MCF 10A (cell line): ENCODE data around the gene SLC16A3. TPM values are rescaled to one million over a fixed set of nuclear protein-coding genes. Genes with fewer than 3 reads are reported as not detected.

Experiments
- BruUV-seq: library from RNA; stranded (reverse); fragments of 400-500 nt; replicated peaks from 2 replicates; lab custom pipeline; 2021; lab: Mats Ljungman, UMichigan
- CTCF ChIA-PET: fragments of 300-600 bp; sonication (Branson Sonifier 250); formaldehyde crosslinking; extraction: SDS; loops from one replicate; lab custom pipeline; 2021; ENCODE audit warnings: antibody characterized with exemption, inconsistent platforms; lab: Yijun Ruan, JAX
- POLR2A ChIA-PET: fragments of 300-600, 350-650 bp; sonication (Branson Sonifier 250); formaldehyde crosslinking; extraction: SDS; loops from one replicate; lab custom pipeline; 2020; ENCODE audit warnings: antibody characterized with exemption, inconsistent platforms; lab: Yijun Ruan, JAX
- DNase-seq: peaks from one replicate; pipeline ENCODE4 v3.0.0-alpha.2; 2018; ENCODE audit not compliant: unreplicated experiment
- H3K27ac Mint-ChIP-seq: one replicate; pipeline ENCODE4 v1.8.0; 2022; ENCODE audit warnings: mild to moderate bottlenecking, low read depth, mixed read lengths; ENCODE audit not compliant: unreplicated experiment
- H3K27me3 Mint-ChIP-seq: one replicate; pipeline ENCODE4 v1.8.0; 2022; ENCODE audit warnings: mixed read lengths; ENCODE audit not compliant: insufficient read depth, unreplicated experiment
- H3K36me3 Mint-ChIP-seq: one replicate; pipeline ENCODE4 v1.8.0; 2022; ENCODE audit warnings: mild to moderate bottlenecking, moderate library complexity, mixed read lengths; ENCODE audit not compliant: insufficient read depth, unreplicated experiment
- H3K4me1 Mint-ChIP-seq: one replicate; pipeline ENCODE4 v1.8.0; 2022; ENCODE audit warnings: mixed read lengths; ENCODE audit not compliant: insufficient read depth, unreplicated experiment
- H3K4me3 Mint-ChIP-seq: one replicate; pipeline ENCODE4 v1.8.0; 2022; ENCODE audit warnings: mild to moderate bottlenecking, moderate library complexity, mixed read lengths; ENCODE audit not compliant: unreplicated experiment
- H3K9me3 Mint-ChIP-seq: one replicate; pipeline ENCODE4 v1.8.0; 2022; ENCODE audit warnings: mixed read lengths; ENCODE audit not compliant: unreplicated experiment
- intact Hi-C: fragments of 100-400 bp; cut with micrococcal nuclease; formaldehyde crosslinking; loops from 2 replicates; pipeline ENCODE4 v1.14.1; 2022
- total RNA-seq: library from RNA; stranded (reverse); gene quantifications from 2 replicates; pipeline ENCODE4 v1.2.3, GENCODE V29; 2022
- TF ChIP-seq, protein P1 (sequence below): fragments of 200-600 bp; IDR thresholded peaks from one replicate; pipeline ENCODE4 v1.8.0; 2022; ENCODE audit warnings: antibody characterized with exemption, mild to moderate bottlenecking; ENCODE audit not compliant: unreplicated experiment

The SLC16A3 gene
- total RNA-seq, 1 experiment from 2014 or later = 350 TPM

DNA sequence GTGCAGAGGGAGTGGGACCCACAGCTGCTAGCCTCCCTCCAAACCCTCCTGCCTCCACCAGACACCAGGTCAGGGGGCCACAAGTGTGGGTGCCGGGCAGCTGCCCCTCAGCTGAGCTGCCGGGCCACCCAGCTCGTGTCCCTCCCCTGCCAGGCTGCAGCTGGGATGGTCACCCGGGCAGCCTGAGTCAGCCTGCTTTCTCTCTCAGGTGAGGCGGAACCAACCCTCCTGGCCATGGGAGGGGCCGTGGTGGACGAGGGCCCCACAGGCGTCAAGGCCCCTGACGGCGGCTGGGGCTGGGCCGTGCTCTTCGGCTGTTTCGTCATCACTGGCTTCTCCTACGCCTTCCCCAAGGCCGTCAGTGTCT is 6.9 kb downstream of the SLC16A3 start:
- Mint-ChIP-seq H3K27me3 (no peaks in the 10 kb centered on the region), H3K9me3 (no peaks in the 10 kb centered on the region), H3K27ac (peak overlapping the region; percentile 39), H3K4me1 (peaks cover 20% of the 10 kb centered on the region), H3K36me3 (peaks cover 76% of the 10 kb centered on the region), H3K4me3 (peak overlapping the region; percentile 16)
- ChIA-PET POLR2A (interaction anchor here (0.7 to 2.4 kb wide), 14 partner anchors 8 to 125 kb away, joined by 3 to 35 read pairs (median 4); partner anchors contain the start of genes CSNK1D and SECTM1), CTCF (interaction anchor here (0.6 to 2.4 kb wide), 11 partner anchors 19 to 293 kb away, joined by 3 to 15 read pairs (median 4); no protein-coding TSS in a partner anchor)
- peak; percentile 85 for DNase-seq
- intact Hi-C loops = no loop called here
- TF ChIP-seq, protein P1, sequence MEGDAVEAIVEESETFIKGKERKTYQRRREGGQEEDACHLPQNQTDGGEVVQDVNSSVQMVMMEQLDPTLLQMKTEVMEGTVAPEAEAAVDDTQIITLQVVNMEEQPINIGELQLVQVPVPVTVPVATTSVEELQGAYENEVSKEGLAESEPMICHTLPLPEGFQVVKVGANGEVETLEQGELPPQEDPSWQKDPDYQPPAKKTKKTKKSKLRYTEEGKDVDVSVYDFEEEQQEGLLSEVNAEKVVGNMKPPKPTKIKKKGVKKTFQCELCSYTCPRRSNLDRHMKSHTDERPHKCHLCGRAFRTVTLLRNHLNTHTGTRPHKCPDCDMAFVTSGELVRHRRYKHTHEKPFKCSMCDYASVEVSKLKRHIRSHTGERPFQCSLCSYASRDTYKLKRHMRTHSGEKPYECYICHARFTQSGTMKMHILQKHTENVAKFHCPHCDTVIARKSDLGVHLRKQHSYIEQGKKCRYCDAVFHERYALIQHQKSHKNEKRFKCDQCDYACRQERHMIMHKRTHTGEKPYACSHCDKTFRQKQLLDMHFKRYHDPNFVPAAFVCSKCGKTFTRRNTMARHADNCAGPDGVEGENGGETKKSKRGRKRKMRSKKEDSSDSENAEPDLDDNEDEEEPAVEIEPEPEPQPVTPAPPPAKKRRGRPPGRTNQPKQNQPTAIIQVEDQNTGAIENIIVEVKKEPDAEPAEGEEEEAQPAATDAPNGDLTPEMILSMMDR = no peak
- no TSS peak for BruUV-seq

DNA sequence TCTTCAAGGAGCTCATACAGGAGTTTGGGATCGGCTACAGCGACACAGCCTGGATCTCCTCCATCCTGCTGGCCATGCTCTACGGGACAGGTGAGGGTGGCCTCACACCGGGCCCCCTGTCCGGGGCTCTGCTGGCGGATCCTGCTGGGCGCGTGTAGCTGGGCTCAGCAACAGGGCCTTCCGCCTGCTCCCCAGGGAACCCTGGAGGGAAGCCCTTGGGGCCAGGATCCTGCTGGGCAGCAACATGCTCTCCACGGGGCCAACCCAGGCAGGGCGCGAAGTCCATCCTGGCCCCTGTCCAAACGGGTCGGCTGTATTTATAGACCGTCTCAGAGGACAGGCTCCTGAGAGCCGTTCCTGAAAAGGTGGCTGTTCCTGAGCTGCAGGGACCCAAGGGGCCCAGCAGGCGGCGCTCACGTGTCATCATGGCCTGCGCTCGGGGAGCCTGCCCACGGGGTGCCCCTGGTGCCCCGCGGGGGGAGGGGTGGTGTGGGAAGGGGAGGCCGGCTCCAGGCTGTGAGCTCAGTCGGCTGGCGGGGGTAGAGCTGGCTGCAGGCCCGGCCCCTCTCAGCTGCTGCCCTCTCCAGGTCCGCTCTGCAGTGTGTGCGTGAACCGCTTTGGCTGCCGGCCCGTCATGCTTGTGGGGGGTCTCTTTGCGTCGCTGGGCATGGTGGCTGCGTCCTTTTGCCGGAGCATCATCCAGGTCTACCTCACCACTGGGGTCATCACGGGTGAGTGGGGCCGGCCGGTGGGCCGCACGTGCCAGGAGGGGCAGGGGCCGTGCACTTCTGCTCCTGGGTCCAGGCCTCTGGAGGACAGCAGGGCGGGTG is 7.5 kb downstream of the SLC16A3 start:
- peaks cover 22% of the 10 kb centered on the region for H3K4me1 Mint-ChIP-seq
- H3K36me3 Mint-ChIP-seq = peaks cover 82% of the 10 kb centered on the region
- peak overlapping the region; percentile 16 for H3K4me3 Mint-ChIP-seq
- intact Hi-C loops = no loop called here
- TF ChIP-seq, protein P1 = peak; percentile 94
- ChIA-PET CTCF (interaction anchor here (0.6 to 2.4 kb wide), 13 partner anchors 19 to 295 kb away, joined by 3 to 15 read pairs (median 4); no protein-coding TSS in a partner anchor), POLR2A (interaction anchor here (0.6 to 2.4 kb wide), 17 partner anchors 8 to 294 kb away, joined by 3 to 35 read pairs (median 4); partner anchors contain the start of genes CSNK1D and SECTM1)
- peak overlapping the region; percentile 39 for H3K27ac Mint-ChIP-seq
- H3K27me3 Mint-ChIP-seq = no peaks in the 10 kb centered on the region
- DNase-seq = peak; percentile 74
- BruUV-seq = no TSS peak
- no peaks in the 10 kb centered on the region for H3K9me3 Mint-ChIP-seq

DNA sequence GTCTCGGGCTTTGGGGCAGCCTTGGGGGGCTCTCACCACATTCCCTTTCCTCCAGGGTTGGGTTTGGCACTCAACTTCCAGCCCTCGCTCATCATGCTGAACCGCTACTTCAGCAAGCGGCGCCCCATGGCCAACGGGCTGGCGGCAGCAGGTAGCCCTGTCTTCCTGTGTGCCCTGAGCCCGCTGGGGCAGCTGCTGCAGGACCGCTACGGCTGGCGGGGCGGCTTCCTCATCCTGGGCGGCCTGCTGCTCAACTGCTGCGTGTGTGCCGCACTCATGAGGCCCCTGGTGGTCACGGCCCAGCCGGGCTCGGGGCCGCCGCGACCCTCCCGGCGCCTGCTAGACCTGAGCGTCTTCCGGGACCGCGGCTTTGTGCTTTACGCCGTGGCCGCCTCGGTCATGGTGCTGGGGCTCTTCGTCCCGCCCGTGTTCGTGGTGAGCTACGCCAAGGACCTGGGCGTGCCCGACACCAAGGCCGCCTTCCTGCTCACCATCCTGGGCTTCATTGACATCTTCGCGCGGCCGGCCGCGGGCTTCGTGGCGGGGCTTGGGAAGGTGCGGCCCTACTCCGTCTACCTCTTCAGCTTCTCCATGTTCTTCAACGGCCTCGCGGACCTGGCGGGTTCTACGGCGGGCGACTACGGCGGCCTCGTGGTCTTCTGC is 8.4 kb downstream of the SLC16A3 start:
- DNase-seq = no peak

More for the DNA sequence above, 8.4 kb downstream of the SLC16A3 start:
- H3K27ac Mint-ChIP-seq = no peak overlapping the region
- H3K27me3 Mint-ChIP-seq = no peaks in the 10 kb centered on the region
- CTCF ChIA-PET = interaction anchor here (0.7 to 2.4 kb wide), 4 partner anchors 17 to 295 kb away, joined by 3 to 15 read pairs (median 4); no protein-coding TSS in a partner anchor
- intact Hi-C loops = no loop called here
- TF ChIP-seq, protein P1 = no peak
- peaks cover 86% of the 10 kb centered on the region for H3K36me3 Mint-ChIP-seq
- POLR2A ChIA-PET = interaction anchor here (0.6 to 2.4 kb wide), 5 partner anchors 8 to 66 kb away, joined by 3 to 9 read pairs (median 4); no protein-coding TSS in a partner anchor
- BruUV-seq = no TSS peak
- no peaks in the 10 kb centered on the region for H3K9me3 Mint-ChIP-seq
- H3K4me3 Mint-ChIP-seq = no peak overlapping the region
- H3K4me1 Mint-ChIP-seq = peaks cover 30% of the 10 kb centered on the region
